ENCODE measurements around the gene TMEM154. TPM values are rescaled to one million over a fixed set of nuclear protein-coding genes. Genes with fewer than 3 reads are reported as not detected.

Gene TMEM154
- total and polyA plus RNA-seq, 9 donors = 0.11 to 1.5 (median 0.53) TPM

- DNase-seq = no peak
- no peak for TF ChIP-seq POLR2A (IDR thresholded peaks at IDR 0.05)
- TF ChIP-seq, protein P1, sequence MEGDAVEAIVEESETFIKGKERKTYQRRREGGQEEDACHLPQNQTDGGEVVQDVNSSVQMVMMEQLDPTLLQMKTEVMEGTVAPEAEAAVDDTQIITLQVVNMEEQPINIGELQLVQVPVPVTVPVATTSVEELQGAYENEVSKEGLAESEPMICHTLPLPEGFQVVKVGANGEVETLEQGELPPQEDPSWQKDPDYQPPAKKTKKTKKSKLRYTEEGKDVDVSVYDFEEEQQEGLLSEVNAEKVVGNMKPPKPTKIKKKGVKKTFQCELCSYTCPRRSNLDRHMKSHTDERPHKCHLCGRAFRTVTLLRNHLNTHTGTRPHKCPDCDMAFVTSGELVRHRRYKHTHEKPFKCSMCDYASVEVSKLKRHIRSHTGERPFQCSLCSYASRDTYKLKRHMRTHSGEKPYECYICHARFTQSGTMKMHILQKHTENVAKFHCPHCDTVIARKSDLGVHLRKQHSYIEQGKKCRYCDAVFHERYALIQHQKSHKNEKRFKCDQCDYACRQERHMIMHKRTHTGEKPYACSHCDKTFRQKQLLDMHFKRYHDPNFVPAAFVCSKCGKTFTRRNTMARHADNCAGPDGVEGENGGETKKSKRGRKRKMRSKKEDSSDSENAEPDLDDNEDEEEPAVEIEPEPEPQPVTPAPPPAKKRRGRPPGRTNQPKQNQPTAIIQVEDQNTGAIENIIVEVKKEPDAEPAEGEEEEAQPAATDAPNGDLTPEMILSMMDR (IDR thresholded peaks at IDR 0.05) = no peak
- no peak for TF ChIP-seq EP300 (IDR thresholded peaks at IDR 0.05)
- Histone ChIP-seq H3K27me3 (no peaks in the 10 kb centered on the region), H3K4me1 (ENCODE audit: insufficient read depth) (no peaks in the 10 kb centered on the region), H3K4me3 (no peak overlapping the region), H3K27ac (no peak overlapping the region), H3K9me3 (no peaks in the 10 kb centered on the region), H3K36me3 (no peaks in the 10 kb centered on the region)
- WGBS, 3 donors = 80 to 95% (median 92%) methylated on average over 1 of the region's 1 CpG
- intact Hi-C loops (cut with DNase I) = no loop called here
Measured at GRCh38 chr4:152691761-152692160, 12.0 kb upstream of the TMEM154 start.

DNA sequence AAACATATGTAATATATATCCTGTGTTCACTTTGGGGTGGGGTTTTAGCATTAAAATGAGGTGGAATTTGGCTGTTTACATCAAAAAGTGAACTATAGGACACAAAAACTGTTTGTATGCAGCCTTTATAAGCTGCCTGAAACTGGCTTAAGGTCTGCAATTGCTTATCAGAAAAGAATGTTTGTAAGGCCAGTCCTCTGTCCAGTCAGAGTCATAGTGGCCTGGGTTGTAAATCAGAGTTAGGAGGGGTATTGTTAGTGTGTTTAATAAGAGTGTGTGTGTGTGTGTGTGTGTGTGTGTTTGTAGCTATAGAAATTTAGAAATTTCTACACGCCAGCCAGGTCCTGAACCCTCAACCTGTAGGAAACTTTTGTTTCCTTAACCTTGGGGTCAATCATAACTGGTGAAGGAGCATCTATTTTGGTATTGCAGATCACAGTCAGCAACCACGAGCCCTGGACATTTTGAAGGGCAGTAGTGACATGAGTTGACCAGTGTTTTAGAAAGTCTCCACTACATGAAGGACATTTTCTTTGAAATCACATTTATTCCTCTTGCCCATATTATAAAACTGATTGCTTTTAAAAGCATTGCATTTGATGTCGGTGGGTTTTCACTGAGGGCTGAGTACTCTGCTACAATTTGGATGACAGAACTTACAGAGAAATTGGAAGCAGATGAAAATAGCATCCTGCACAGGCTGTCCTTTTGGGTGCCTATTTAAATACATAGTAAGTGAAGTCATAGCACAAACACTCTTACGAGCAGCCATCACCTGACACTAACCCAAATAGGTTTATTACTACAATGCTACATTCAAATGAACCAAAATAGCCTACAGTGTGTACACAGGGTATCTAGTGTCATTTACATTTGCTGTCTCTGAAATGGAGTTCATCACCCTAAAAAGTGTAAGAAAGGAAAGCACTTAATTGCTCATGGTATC lies 11.2 kb upstream of the TMEM154 start:
- Histone ChIP-seq H3K27me3 (no peaks in the 10 kb centered on the region), H3K4me3 (no peak overlapping the region), H3K9me3 (no peaks in the 10 kb centered on the region), H3K4me1 (ENCODE audit: insufficient read depth) (no peaks in the 10 kb centered on the region), H3K27ac (no peak overlapping the region), H3K36me3 (no peaks in the 10 kb centered on the region)
- 68 to 71% (median 69%) methylated on average over 4 of the region's 4 CpGs for WGBS, 3 donors
- DNase-seq = no peak
- intact Hi-C loops (cut with DNase I) = no loop called here
- TF ChIP-seq, protein P1 (IDR thresholded peaks at IDR 0.05) = no peak
- TF ChIP-seq POLR2A (IDR thresholded peaks at IDR 0.05) (no peak), EP300 (IDR thresholded peaks at IDR 0.05) (no peak)

DNA sequence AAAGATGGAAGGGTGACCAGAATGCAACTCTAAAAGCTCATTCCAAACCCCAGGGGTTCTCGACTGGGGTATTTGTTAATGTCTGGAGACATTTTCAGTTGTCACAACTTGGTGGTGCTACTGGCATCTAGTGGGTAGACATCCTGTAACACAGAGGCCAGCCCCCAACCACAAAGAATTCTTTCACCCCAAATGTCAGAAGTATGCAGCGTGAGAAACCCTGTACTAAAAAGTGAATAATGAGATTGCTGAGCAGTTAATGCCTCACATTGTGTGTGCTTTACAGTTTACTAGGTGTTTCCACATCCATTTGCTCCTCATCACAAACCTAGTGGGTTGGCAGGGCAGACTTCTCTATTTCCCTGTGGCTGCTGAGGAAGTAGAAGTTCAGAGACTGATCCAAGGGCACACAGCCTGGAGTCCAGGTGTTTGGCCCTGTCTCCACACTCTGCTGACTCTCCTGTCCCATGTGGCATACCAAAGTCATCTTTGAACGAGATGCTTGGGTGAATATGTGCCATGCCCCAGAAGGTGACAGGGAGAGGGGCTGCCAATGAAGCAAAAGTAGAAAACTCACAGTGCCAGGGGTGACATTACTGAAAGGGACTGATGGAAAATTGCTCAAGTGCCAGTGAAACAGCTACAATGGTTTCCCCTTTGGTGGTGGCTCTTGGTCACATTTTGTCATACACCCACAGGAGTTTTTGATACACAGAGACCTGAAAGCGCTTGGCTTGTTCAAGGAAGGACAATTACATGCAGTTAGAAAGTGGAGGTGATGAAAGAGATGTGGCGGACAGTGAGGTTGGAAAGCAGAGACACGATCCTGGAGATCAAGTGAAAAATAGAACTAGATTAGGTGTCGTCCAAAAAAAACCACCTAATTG lies 10.1 kb upstream of the TMEM154 start:
- intact Hi-C loops (cut with DNase I) = no loop called here
- no peak for DNase-seq
- Histone ChIP-seq H3K9me3 (no peaks in the 10 kb centered on the region), H3K4me3 (no peak overlapping the region), H3K4me1 (ENCODE audit: insufficient read depth) (no peaks in the 10 kb centered on the region), H3K27me3 (no peaks in the 10 kb centered on the region), H3K36me3 (no peaks in the 10 kb centered on the region), H3K27ac (no peak overlapping the region)
- TF ChIP-seq, protein P1 (IDR thresholded peaks at IDR 0.05) = no peak
- TF ChIP-seq POLR2A (IDR thresholded peaks at IDR 0.05) (no peak), EP300 (IDR thresholded peaks at IDR 0.05) (no peak)
- WGBS, 3 donors = 71 to 76% (median 76%) methylated on average over 7 of the region's 7 CpGs

DNA sequence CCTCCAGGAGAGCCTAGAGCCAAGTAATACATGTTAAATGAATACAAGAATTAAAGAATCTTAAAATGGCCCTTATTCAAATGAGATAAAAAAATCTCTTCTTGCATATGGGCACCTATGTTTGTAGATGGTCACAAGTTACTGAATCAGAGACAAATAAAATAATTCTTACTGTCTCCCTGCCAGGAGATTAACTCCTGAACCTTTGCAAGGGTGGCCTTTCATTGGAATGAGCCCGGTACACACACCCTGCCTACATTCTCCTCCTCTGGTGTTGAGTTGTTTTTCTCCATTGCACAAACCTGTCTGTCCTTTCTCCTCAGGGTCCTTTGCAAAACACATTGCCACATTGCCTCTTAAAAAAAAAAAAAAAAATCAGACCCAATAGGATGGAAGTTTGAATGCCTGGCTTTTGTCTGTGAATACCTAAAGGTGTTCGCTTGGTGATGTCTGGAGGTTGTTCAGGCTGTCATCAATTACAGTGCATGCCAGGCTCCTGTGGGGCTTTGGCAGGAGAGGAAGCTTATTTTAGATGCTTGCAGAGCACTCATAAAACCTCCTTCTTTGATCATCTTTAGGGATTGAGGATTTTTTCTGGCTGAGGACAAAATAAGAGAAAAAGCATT lies 8.3 kb upstream of the TMEM154 start:
- Histone ChIP-seq H3K9me3 (no peaks in the 10 kb centered on the region), H3K4me1 (ENCODE audit: insufficient read depth) (no peaks in the 10 kb centered on the region), H3K27ac (no peak overlapping the region), H3K36me3 (no peaks in the 10 kb centered on the region), H3K27me3 (no peaks in the 10 kb centered on the region), H3K4me3 (no peak overlapping the region)
- DNase-seq = no peak
- TF ChIP-seq POLR2A (IDR thresholded peaks at IDR 0.05) = no peak
- TF ChIP-seq, protein P1 (IDR thresholded peaks at IDR 0.05) = no peak
- TF ChIP-seq EP300 (IDR thresholded peaks at IDR 0.05) = no peak
- intact Hi-C loops (cut with DNase I) = no loop called here
- WGBS, 3 donors = 56 to 65% (median 61%) methylated on average over 2 of the region's 2 CpGs

Data from ovary (tissue), 9 donors.